ENCODE measurements around the gene FBXO46. TPM values are rescaled to one million over a fixed set of nuclear protein-coding genes. Genes with fewer than 3 reads are reported as not detected.

FBXO46 gene
- polyA plus RNA-seq, 2 of the 4 experiments (the other 2 are of a cell fraction), result 4.9 to 12.7 TPM

- 97% methylated on average over 24 of the region's 25 CpGs for WGBS (ENCODE audit: missing lambda C conversion rate)
- Histone ChIP-seq H3K4me1 (peaks cover 17% of the 10 kb centered on the region), H3K4me2 (no peak overlapping the region), H3K27ac (no peak overlapping the region), H3K9me3 (no peaks in the 10 kb centered on the region), H3K4me3 (no peak overlapping the region)
- TF ChIP-seq MYC (IDR thresholded peaks at IDR 0.05; ENCODE audit: borderline replicate concordance, low read length), result no peak
- TF ChIP-seq ESRRA (IDR thresholded peaks at IDR 0.05; ENCODE audit: borderline replicate concordance, low read length), result no peak
- TF ChIP-seq BCL3 (IDR thresholded peaks at IDR 0.05), result no peak
- no peak for TF ChIP-seq ATOH8 (CRISPR knock-in tag; IDR thresholded peaks at IDR 0.05; ENCODE audit: low read depth)
- CTCF ChIA-PET, result interaction anchor here (0.8 to 12.7 kb wide), 5 partner anchors 13 to 57 kb away, joined by 3 to 160 read pairs (median 4); partner anchors contain the start of genes QPCTL, SIX5 and SNRPD2
- ATAC-seq, result no peak
- POLR2A ChIA-PET, result interaction anchor here (1.1 to 1.4 kb wide), 2 partner anchors 8 to 20 kb away, joined by 3 read pairs; partner anchors contain the start of gene QPCTL
- no peak for FAIRE-seq
- DNase-seq (ENCODE audit: low read depth in 1 of 2, low spot score in 1 of 2), result no peak
Measured at GRCh38 chr19:45712699-45713067, 18.0 kb downstream of the FBXO46 start.

GRCh38 chr19:45711851-45712698 is 18.6 kb downstream of the FBXO46 start:
- FAIRE-seq (no peak), ATAC-seq (no peak), DNase-seq (ENCODE audit: low read depth in 1 of 2, low spot score in 1 of 2) (no peak)
- WGBS (ENCODE audit: missing lambda C conversion rate), result 93% methylated on average over 60 of the region's 76 CpGs
- Histone ChIP-seq H3K4me2 (no peak overlapping the region), H3K9me3 (no peaks in the 10 kb centered on the region), H3K27ac (no peak overlapping the region), H3K4me1 (peaks cover 17% of the 10 kb centered on the region), H3K4me3 (no peak overlapping the region)
- ChIA-PET CTCF (interaction anchor here (0.9 to 12.7 kb wide), 3 partner anchors 18 to 87 kb away, joined by 4 to 160 read pairs (median 7); partner anchors contain the start of genes QPCTL, SIX5 and SNRPD2), POLR2A (interaction anchor here (1.1 kb wide), 1 partner anchor 20 kb away, joined by 3 read pairs; the partner anchor contains the start of gene QPCTL)
- TF ChIP-seq ESRRA (IDR thresholded peaks at IDR 0.05; ENCODE audit: borderline replicate concordance, low read length) (no peak), CBX8 (IDR thresholded peaks at IDR 0.05) (no peak), PBX3 (IDR thresholded peaks at IDR 0.05) (no peak), FOSL2 (IDR thresholded peaks at IDR 0.05) (no peak), FOSL2 (CRISPR knock-in tag; IDR thresholded peaks at IDR 0.05) (no peak), GATA3 (IDR thresholded peaks at IDR 0.05; ENCODE audit: borderline replicate concordance) (no peak), MAFK (IDR thresholded peaks at IDR 0.05; ENCODE audit: partially characterized antibody) (no peak), EHMT2 (IDR thresholded peaks at IDR 0.05; ENCODE audit: low read depth) (no peak), E2F6 (IDR thresholded peaks at IDR 0.05; ENCODE audit: borderline replicate concordance, low read depth) (no peak), SREBF2 (IDR thresholded peaks at IDR 0.05) (no peak), HEYL (CRISPR knock-in tag; IDR thresholded peaks at IDR 0.05) (no peak), HDAC2 (IDR thresholded peaks at IDR 0.05) (no peak), HES2 (IDR thresholded peaks at IDR 0.05) (no peak), HOXB5 (CRISPR knock-in tag; IDR thresholded peaks at IDR 0.05) (no peak), ZSCAN20 (CRISPR knock-in tag; IDR thresholded peaks at IDR 0.05) (no peak)
